Measurements from ENCODE around the gene COL7A1.

COL7A1 gene

DNA sequence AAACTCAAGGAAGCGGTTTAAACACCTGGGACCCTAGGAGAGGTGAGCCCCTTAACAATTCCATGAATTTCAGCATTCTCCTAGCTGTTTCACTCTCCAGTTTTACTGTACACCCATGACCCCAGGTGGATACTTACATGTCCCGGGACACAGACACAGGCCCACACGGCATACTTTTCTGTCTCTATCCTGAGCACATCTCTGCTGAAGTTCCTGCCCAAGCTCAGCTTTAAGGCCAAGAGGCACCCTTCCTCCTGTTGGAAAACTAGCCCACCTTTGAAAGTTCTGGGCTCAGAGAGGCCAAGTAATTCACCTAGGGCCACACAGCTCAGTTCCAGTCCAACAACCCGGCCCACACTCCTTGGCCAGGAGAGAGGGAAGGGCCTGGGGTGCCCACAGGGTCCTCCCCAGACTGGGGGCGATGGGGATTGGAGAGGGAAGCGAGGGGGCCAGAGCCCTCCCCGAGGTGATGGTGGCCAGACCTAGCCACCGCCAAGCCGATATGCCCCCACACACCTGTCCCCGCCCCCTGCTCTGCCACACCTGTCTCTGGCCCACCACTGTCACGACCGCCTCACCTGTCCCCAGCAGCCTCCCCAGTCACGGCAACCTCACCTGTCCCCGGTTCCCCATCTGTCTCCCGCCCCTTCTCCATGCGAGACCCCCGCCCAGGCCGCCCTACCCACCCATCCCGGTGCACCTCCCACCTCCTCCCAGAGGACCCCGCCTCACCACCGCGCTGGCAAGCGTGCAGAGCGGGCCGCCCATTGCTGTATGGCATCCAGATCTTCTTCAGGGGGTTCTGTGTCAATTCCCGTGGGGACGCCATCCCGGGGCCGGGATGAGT, 39.0 kb downstream of the COL7A1 start:
- TF ChIP-seq GATA3 (IDR thresholded peaks at IDR 0.05; ENCODE audit: low read depth, low read length): no peak
- TF ChIP-seq GATA2 (IDR thresholded peaks at IDR 0.05; ENCODE audit: low read depth, low read length): no peak

DNA sequence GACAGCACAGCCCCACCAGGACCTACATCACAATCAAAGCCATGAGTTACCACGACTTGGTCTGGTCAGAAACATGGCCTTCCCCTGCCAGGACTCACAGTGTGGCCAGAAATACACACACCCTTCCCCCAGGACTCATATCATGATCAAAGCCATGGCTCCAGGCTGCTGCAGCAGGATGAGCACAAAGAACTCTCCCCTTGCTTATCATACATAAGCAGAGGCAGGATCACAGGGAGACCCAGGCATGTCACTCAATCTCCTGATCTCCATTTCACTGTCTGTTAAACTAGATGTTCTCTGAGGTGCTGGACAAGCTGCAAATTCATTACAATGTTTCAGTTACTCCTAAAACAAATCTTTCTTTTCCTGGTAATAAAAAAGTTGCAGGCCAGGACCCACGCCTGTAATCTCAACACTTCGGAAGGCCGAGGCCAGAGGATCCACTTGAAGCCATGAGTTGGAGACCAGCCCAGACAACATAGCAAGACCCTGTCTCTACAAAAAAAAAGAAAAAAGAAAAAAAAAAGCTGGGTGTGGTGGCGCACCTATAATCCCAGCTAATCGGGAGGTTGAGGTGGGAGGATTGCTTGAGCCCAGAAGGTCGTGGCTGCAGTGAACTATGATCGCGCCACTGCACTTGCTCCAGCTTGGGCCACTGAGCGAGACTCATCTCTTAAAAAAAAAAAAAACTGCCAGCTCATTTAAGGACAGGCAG, 39.7 kb downstream of the COL7A1 start:
- TF ChIP-seq GATA2 (IDR thresholded peaks at IDR 0.05; ENCODE audit: low read depth, low read length): no peak
- no peak for TF ChIP-seq GATA3 (IDR thresholded peaks at IDR 0.05; ENCODE audit: low read depth, low read length)

DNA sequence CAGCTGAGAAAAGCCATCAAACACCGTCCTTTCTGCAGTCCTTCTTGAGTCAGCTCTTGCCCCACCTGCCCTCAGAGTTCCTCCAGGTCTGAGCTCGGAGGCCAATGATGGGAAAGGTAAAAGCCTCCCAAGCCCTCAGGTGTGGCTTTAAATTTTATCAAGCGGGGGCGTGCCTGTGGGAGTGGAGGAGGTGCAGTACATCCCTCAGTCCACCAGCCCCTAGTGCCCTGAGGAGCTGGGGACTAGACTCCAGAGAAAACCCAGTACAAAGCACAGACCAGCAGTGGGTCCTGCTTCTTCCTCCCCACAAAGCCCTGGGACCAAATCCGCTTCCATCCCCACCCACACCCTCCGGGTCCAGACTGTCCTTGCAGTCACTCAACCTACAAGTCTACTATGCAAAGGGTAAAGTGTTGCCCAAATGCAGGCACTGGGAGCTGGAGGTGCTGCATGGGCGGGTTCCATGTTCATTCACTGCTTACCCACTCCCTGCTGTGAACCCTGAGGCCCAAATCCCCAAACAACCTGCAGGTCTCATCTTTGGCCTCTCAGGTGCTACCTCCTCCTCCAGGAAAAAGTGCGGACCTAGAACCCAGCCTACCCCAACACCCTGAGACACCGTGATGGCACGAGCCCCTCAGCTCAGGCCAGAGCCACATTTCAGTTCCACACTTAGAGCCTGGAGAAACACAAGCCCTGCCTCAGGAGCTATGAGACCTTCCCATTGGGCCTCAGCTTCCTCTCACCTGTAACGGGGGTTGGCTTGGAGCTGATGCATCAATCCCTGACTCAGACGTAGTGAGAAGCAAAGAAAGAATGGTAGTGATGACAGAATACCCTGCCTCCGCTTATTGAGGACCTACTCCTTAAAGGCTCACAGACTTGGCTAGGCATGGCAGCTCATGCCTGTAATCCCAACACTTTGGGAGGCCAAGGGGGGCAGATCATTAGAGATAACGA, 41.0 kb downstream of the COL7A1 start:
- TF ChIP-seq GATA3 (IDR thresholded peaks at IDR 0.05; ENCODE audit: low read depth, low read length) (no peak), GATA2 (IDR thresholded peaks at IDR 0.05; ENCODE audit: low read depth, low read length) (no peak)

DNA sequence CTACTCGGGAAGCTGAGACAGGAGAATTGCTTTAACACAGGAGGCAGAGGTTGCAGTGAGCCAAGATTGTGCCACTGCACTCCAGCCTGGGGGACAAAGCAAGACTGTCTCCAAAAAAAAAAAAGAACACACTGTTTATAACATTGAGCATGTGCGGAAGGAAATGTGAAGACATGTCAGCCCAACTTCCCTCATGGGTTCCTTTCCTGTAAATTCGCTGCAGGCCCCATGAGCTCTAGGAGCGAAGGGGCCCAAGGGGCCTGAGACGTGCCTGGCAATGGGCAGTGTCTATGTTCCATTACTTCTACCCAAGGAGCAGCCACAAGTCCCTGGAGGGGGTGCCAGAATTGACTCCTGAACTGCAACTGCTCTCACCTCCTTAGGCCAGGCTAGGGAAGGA, 41.8 kb downstream of the COL7A1 start:
- TF ChIP-seq GATA2 (IDR thresholded peaks at IDR 0.05; ENCODE audit: low read depth, low read length): no peak
- TF ChIP-seq GATA3 (IDR thresholded peaks at IDR 0.05; ENCODE audit: low read depth, low read length): no peak

DNA sequence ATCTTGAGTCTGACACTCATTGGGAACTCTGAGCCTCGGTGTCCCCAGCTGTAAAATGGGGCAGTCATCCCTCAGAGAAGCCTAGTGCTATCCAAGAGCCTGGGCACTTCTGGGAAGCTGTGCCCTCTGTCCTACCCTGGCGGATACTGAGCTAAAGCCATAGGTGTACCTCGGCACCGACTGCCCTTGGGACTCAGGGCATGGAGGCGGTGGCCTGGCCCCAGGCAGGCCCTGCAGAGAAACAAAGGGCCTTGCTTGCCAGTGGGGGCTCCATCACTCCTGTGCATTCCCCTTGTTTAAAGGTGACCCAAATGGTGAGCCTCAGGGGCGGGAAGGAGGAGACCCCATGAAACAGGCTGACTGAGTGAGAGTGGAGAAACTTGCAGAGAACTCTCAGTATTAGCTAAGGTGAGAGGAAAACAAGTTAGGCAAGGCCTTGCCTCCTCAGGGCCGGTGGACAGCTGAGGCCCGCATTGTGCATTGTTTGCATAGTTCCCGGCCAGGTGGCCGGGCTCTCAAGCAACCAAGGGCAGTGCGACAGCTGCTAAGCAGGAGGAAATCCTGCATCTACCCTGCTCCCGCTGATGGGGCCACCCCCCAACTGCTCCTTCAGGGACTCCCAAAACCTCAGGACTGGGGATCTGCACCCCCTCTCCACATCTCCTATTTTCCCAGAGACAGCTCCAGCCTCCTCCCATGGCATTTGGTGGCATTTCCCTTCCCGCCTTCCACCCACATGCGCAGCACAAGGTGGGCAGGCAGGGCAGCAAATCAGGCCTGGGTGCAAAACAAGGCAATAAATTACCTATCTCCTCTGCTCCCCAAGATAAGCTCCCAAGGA, 42.8 kb downstream of the COL7A1 start:
- TF ChIP-seq GATA2 (IDR thresholded peaks at IDR 0.05; ENCODE audit: low read depth, low read length) (no peak), GATA3 (IDR thresholded peaks at IDR 0.05; ENCODE audit: low read depth, low read length) (no peak)

DNA sequence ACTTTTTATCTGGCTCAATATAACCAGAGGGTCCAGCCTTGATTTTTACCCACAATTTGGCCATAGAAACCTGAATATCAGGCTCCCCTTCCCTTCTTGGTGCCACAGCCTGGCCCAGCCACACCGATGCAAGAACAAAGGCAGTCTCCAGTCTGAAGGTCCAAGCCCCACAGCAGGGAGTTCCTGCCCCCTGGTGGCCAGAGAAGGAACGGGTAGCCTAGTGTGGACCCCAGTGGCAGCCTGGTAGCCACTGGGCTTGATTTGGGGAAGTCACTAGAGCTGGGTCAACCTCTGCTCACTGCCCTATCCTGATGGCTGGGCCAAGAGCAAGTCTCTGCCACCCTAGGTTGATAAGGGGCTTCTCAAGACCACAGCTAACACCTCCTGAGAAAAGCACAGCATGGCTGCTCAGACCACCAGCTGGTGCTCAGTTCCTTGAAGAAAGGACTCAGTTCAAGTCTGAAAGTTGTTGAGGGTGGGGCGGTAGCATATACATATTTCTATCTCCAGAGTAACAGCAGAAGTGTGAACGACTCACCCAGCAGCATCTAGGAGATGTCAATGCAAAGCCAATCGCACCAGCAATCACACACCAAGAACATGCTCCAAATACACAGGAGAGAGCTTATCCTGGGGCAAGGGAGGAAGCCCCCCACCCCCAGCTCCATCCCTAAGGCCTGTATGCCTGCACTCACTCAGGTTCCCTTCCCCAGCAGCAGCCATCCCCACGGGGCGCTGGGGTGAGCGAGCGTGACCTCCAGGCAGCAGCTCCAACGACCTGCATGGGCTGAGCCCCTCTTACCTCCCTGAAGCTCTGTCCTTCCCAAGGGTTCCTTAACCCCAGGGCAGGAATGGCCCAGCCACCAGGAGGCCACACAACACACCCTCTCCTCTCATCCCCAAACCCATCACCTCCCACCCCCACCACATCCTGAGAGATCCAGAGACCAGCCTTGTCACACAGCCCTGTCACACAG, 46.1 kb downstream of the COL7A1 start:
- TF ChIP-seq GATA2 (IDR thresholded peaks at IDR 0.05; ENCODE audit: low read depth, low read length) (no peak), GATA3 (IDR thresholded peaks at IDR 0.05; ENCODE audit: low read depth, low read length) (no peak)

DNA sequence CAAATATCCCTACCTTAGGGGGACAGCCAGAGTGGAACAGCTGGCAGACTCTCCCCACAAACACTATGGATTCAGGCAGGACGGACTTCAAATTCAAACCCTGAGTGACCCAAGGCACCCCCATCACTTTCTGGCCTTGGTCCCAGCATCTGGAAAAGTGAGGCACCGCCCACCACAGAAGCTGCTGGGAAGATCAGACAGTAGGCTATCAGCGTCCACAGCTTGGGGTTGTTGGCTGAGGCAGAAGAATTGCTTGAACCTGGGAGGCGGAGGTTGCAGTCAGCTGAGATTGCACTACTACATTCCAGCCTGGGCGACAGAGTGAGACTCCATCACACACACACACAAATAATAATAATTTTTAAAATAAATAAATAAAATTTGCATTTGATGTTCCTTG, 47.0 kb downstream of the COL7A1 start:
- TF ChIP-seq GATA3 (IDR thresholded peaks at IDR 0.05; ENCODE audit: low read depth, low read length) (no peak), GATA2 (IDR thresholded peaks at IDR 0.05; ENCODE audit: low read depth, low read length) (no peak)

DNA sequence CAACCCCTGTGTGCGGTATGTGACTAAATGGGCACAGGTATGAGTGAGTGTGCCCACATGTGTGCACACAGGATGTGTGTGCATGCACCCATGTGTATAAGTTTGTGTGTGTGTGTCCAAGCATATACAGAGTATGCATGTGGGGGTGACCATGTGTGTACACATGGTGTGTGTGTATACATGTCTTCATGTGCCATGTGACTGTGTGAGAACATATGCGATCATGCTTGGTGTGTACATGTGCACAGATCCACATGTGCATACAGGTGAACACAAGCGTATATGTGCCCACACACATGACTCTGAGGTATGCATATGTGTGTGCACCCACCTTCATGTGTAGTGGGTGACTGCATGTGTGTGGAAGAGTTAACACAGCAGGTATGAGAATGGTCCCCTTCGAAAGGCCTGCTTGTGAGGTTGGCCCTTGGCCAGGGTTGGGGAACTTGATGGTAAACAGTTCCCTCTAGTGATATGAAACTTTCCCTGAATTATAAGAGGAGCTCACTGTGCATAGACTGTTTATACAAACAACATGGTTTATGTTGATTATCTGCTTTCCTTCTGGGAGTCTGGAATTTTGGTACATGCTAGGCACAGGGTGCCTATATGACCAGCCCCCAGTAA, 48.8 kb downstream of the COL7A1 start:
- no peak for TF ChIP-seq GATA3 (IDR thresholded peaks at IDR 0.05; ENCODE audit: low read depth, low read length)
- TF ChIP-seq GATA2 (IDR thresholded peaks at IDR 0.05; ENCODE audit: low read depth, low read length): no peak

DNA sequence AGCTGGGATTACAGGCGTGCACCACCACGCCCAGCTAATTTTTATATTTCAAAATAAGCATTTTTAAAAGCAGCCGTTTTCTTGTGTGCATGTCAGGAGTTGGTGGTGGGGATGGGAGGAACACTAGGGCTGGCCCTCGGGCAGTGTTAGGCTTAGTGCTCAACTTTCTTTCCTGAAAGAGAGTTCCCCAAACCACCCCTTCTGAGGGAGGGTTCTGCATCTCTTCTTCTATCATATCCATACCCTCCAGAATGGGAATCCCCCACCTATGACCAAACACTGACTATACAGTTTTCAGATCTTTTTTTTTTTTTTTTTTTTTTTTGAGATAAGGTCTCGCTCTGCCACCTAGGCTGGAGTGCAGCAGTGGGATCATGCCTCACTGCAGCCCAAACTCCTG, 51.0 kb downstream of the COL7A1 start:
- no peak for TF ChIP-seq GATA2 (IDR thresholded peaks at IDR 0.05; ENCODE audit: low read depth, low read length)
- TF ChIP-seq GATA3 (IDR thresholded peaks at IDR 0.05; ENCODE audit: low read depth, low read length): no peak

DNA sequence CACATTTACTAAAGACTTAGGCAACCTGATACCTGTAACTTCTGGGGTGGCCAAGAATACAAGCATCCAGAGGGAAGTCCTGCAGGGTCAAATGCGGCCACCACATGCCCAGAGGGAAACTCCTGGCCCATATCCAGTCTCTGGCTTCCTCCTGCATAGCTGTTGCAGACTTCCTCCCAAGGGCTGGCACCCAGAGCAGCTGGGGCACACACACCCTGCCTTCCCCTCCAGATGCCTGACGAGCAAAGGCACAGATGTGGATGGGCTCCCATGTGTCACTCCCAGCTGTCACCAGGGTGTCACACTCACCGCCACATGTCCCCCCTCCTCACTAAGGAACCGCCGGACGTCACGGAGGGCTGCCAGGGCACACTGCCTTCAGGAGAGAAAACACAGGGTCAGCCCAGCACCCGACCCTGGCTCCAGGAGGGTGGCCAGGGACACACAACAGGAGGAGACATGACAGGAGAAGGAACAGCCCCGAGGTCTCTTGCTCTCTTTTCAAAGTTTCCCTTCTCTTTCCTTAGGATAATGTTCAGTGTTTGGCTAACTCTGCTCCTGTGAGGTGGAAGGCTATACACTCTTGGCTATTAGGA, 51.8 kb downstream of the COL7A1 start:
- TF ChIP-seq GATA3 (IDR thresholded peaks at IDR 0.05; ENCODE audit: low read depth, low read length) (no peak), GATA2 (IDR thresholded peaks at IDR 0.05; ENCODE audit: low read depth, low read length) (no peak)

DNA sequence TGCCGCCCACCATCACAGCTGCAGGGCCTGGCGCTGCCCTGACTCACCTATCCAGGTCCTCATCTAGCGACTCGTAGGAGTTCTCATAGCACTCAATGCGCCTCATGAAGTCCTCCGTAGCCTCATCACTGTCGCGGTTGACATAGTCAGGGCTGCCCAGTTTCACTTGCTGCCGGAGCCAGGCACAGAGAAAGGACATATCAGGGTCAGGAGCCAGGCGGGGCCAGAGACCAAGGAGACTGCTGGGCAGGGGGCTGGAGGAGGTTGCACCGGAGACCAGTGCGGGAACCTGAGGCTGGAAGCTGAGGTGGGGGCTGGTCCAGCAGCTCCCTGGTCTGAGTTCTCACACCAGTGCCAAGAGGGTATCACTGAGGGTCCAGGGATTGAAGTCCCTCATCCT, 56.7 kb downstream of the COL7A1 start:
- TF ChIP-seq GATA2 (IDR thresholded peaks at IDR 0.05; ENCODE audit: low read depth, low read length): no peak
- no peak for TF ChIP-seq GATA3 (IDR thresholded peaks at IDR 0.05; ENCODE audit: low read depth, low read length)

Measured in SH-SY5Y (cell line).